Panc1 (cell line): ENCODE results near the gene COG2. TPM values are rescaled to one million over a fixed set of nuclear protein-coding genes. Genes with fewer than 3 reads are reported as not detected.

Source experiments
- ATAC-seq: fragments of 200-7000 bp; cut with Tn5 transposase; 2 replicates; pipeline ENCODE4 v1.9.1; 2020; ENCODE audit warnings: mild to moderate bottlenecking, moderate library complexity
- BruUV-seq: library from RNA; stranded (reverse); fragments of 400-500 nt; replicated peaks from 2 replicates; lab custom pipeline; 2021; lab: Mats Ljungman, UMichigan
- CTCF ChIA-PET: fragments of 300-600 bp; sonication (Branson Sonifier 250); formaldehyde crosslinking; loops from one replicate; lab custom pipeline; 2022; ENCODE audit warnings: antibody characterized with exemption; lab: Charles Lee
- POLR2A ChIA-PET: fragments of 300-600 bp; sonication (Branson Sonifier 250); formaldehyde crosslinking; loops from one replicate; lab custom pipeline; 2022; ENCODE audit warnings: antibody characterized with exemption; lab: Charles Lee
- DNase-seq: peaks from one replicate; pipeline ENCODE4 v3.0.0-alpha.2; 2010; ENCODE audit warnings: low read depth, low spot score
- H3K27ac ChIP-seq: 2 replicates; pipeline ENCODE4 v1.5.1; 2011; ENCODE audit warnings: mild to moderate bottlenecking, low read length, inconsistent platforms
- H3K27me3 ChIP-seq: fragments of 200-500 bp; sonication (Bioruptor generic); 2 replicates; pipeline ENCODE4 v1.6.0; 2014; ENCODE audit warnings: low read length, inconsistent platforms; ENCODE audit not compliant: control insufficient read depth, insufficient read depth
- H3K36me3 ChIP-seq: fragments of 200-500 bp; sonication (Bioruptor generic); 2 replicates; pipeline ENCODE4 v1.5.1; 2014; ENCODE audit warnings: inconsistent platforms, mild to moderate bottlenecking, low read length, moderate library complexity; ENCODE audit not compliant: control insufficient read depth, insufficient read depth
- H3K4me1 ChIP-seq: 2 replicates; pipeline ENCODE4 v1.5.1; 2011; ENCODE audit warnings: inconsistent platforms, mild to moderate bottlenecking, low read length, moderate library complexity; ENCODE audit not compliant: control insufficient read depth, insufficient read depth
- H3K4me3 ChIP-seq, 2 experiments: 2 replicates each; pipeline ENCODE4 v1.5.1; 2011 to 2012; ENCODE audit warnings: low read depth in 2 of 2, low read length in 2 of 2, mild to moderate bottlenecking in 2 of 2, inconsistent platforms in 1 of 2, moderate library complexity in 1 of 2
- H3K9me3 ChIP-seq: fragments of 200-500 bp; sonication (Bioruptor generic); 2 replicates; pipeline ENCODE4 v1.5.1; 2014; ENCODE audit warnings: low read depth, mild to moderate bottlenecking, inconsistent platforms, low read length, moderate library complexity; ENCODE audit not compliant: control insufficient read depth, insufficient read depth
- CTCF ChIP-seq: fragments of 450-650 bp; IDR thresholded peaks from 2 replicates; pipeline ENCODE4 v1.5.1; 2017; ENCODE audit warnings: mild to moderate bottlenecking
- POLR2AphosphoS5 ChIP-seq: IDR thresholded peaks from 2 replicates; pipeline ENCODE4 v1.6.1; 2012; ENCODE audit warnings: mild to moderate bottlenecking, low read depth, low read length, moderate library complexity
- REST ChIP-seq, 2 experiments: IDR thresholded peaks; 2 replicates each; pipeline ENCODE4 v1.6.1; 2011 to 2012; ENCODE audit warnings: low read depth in 2 of 2, control low read depth in 1 of 2, low read length in 1 of 2, mild to moderate bottlenecking in 1 of 2, moderate library complexity in 1 of 2; ENCODE audit not compliant: insufficient read depth in 1 of 2
- SIN3A ChIP-seq: IDR thresholded peaks from 2 replicates; pipeline ENCODE4 v1.6.1; 2012; ENCODE audit warnings: low read depth, mild to moderate bottlenecking, low read length, moderate library complexity, borderline replicate concordance; ENCODE audit not compliant: insufficient read depth
- TCF7L2 ChIP-seq: IDR thresholded peaks from 2 replicates; pipeline ENCODE4 v1.6.1; 2011; ENCODE audit warnings: mild to moderate bottlenecking, low read depth, low read length, inconsistent platforms
- in situ Hi-C: cut with HindIII; loops from 2 replicates; pipeline ENCODE4 v1.10.0; 2016; ENCODE audit warnings: low sequenced_read_pairs, low pct_unique_long_range_greater_than_20kb
- intact Hi-C: fragments of 100-400 bp; cut with micrococcal nuclease; formaldehyde crosslinking; loops from one replicate; pipeline ENCODE4 v1.10.0; 2022; ENCODE audit not compliant: unreplicated experiment
- total RNA-seq: library from RNA; stranded (reverse); gene quantifications from one replicate; pipeline ENCODE4 v1.2.1, GENCODE V29; 2021; ENCODE audit not compliant: unreplicated experiment

Gene COG2
- total RNA-seq, 1 experiment from 2014 or later = 20.5 TPM

DNA sequence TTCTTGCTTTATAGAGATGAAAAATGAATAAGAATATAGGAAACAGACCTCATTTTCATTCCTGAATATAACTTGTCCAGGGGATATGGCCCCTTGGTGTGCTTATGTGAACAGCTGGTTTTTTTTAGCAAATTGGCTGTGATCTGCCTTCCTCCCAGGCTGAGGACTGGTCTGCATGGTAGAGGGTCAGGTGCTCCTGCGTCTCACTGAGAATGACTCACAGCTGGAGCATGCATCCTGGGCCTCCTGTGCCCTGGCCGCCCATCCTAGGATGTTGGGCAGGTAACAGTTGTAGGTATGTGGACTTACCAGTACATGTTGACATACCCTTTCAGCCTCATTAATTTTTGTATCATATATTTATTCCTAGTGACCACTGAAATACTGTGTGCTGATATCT is 41.9 kb downstream of the COG2 start:
- H3K4me3 ChIP-seq = no peak overlapping the region
- H3K36me3 ChIP-seq = peaks cover 15% of the 10 kb centered on the region
- no peaks in the 10 kb centered on the region for H3K4me1 ChIP-seq
- no peaks in the 10 kb centered on the region for H3K27me3 ChIP-seq
- DNase-seq (no peak), ATAC-seq (no peak)
- H3K27ac ChIP-seq = no peak overlapping the region
- H3K9me3 ChIP-seq = no peaks in the 10 kb centered on the region
- in situ Hi-C loops = no loop called here
- CTCF ChIA-PET = interaction anchor here (0.7 kb wide), 1 partner anchor 15 kb away, joined by 4 read pairs; no protein-coding TSS in a partner anchor
- BruUV-seq = no TSS peak
- POLR2A ChIA-PET = no interaction called here
- intact Hi-C loops = no loop called here
- TF ChIP-seq TCF7L2 (no peak), REST (IDR thresholded peaks at IDR 0.05; ENCODE audit: insufficient read depth in 1 of 2, low read depth in 2 of 2, low read length in 1 of 2) (no peak), SIN3A (no peak), POLR2AphosphoS5 (no peak), CTCF (no peak)

DNA sequence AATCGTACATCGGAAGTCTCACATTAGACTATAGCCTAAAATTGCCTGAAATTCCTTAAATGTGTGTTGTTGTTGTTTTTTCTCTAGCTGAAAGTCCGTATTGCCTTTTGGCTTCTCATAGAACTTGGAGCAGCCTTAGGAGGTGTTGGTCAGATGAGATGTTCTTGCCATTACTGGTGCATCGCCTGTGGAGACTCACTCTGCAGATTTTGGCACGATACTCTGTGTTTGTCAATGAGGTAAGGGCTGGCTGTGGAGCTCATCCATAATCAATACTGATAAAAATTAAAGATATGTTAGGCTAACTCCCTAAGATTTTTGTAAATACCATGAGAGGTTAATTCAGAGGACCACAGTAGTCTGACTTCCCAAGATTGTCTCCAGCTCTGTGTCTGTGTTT is 42.7 kb downstream of the COG2 start:
- CTCF ChIA-PET = no interaction called here
- POLR2A ChIA-PET = no interaction called here
- TF ChIP-seq REST (IDR thresholded peaks at IDR 0.05; ENCODE audit: insufficient read depth in 1 of 2, low read depth in 2 of 2, low read length in 1 of 2) (no peak), SIN3A (no peak), TCF7L2 (no peak), POLR2AphosphoS5 (no peak), CTCF (no peak)
- H3K9me3 ChIP-seq = no peaks in the 10 kb centered on the region
- H3K36me3 ChIP-seq = peaks cover 17% of the 10 kb centered on the region
- ATAC-seq = no peak
- in situ Hi-C loops (no loop called here), intact Hi-C loops (no loop called here)
- H3K4me1 ChIP-seq = no peaks in the 10 kb centered on the region
- no peak for DNase-seq
- no peaks in the 10 kb centered on the region for H3K27me3 ChIP-seq
- H3K4me3 ChIP-seq = no peak overlapping the region
- BruUV-seq = no TSS peak
- H3K27ac ChIP-seq = no peak overlapping the region
